Keratinocyte (primary cell): Measurements from ENCODE around the gene CEP170B.

Source experiments
- EZH2 ChIP-seq: IDR thresholded peaks from one replicate; pipeline ENCODE4 v1.6.1; 2012; ENCODE audit warnings: inconsistent platforms, mild to moderate bottlenecking, low read length, moderate library complexity
- TF ChIP-seq, protein P1 (sequence below), 3 experiments: IDR thresholded peaks in 1 of 3; conservative IDR thresholded peaks in 1 of 3; optimal IDR thresholded peaks in 1 of 3; 2 replicates in 2 of 3; 3 replicates in 1 of 3; pipeline versions ENCODE3 to v1.5.1; 2011; ENCODE audit warnings: low read length in 3 of 3, mild to moderate bottlenecking in 3 of 3, moderate library complexity in 2 of 3, control low read depth in 1 of 3, inconsistent platforms in 1 of 3; ENCODE audit not compliant: insufficient read depth in 2 of 3; ENCODE audit errors: extremely low read depth in 1 of 3

DNA sequence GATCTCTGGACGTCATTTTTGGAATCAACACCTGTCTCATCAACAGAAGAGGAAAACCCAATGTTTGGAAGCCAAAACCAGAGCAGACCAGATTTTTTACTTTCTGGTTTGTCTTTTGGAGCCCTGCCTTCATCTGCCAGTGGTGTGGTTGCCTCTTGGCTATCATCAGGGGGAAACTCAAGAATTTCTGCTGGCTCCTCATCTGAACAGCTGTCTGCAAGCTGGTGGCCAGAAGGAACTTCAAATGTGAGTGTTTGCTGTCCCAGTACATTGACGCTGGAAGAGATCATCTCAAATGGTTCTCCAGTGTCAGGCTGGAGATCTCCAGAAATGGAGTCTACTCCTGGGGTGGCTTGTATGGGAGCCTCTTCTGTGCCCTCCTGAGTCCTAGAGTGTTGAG is 73.4 kb downstream of the CEP170B start:
- TF ChIP-seq, protein P1, sequence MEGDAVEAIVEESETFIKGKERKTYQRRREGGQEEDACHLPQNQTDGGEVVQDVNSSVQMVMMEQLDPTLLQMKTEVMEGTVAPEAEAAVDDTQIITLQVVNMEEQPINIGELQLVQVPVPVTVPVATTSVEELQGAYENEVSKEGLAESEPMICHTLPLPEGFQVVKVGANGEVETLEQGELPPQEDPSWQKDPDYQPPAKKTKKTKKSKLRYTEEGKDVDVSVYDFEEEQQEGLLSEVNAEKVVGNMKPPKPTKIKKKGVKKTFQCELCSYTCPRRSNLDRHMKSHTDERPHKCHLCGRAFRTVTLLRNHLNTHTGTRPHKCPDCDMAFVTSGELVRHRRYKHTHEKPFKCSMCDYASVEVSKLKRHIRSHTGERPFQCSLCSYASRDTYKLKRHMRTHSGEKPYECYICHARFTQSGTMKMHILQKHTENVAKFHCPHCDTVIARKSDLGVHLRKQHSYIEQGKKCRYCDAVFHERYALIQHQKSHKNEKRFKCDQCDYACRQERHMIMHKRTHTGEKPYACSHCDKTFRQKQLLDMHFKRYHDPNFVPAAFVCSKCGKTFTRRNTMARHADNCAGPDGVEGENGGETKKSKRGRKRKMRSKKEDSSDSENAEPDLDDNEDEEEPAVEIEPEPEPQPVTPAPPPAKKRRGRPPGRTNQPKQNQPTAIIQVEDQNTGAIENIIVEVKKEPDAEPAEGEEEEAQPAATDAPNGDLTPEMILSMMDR (optimal IDR thresholded peaks at IDR 0.05 in 1 of 3, IDR thresholded peaks at IDR 0.05 in 1 of 3, conservative IDR thresholded peaks at IDR 0.05 in 1 of 3; ENCODE audit: extremely low read depth in 1 of 3, insufficient read depth in 2 of 3, low read length in 3 of 3): no peak
- no peak for TF ChIP-seq EZH2
